ENCODE measurements around the gene LCN2.
"Not testable (repeated sequence)": the region's sequence is repeated elsewhere in the genome, so short reads cannot be mapped to it uniquely, and the experiment has no call there.

LCN2 gene

DNA sequence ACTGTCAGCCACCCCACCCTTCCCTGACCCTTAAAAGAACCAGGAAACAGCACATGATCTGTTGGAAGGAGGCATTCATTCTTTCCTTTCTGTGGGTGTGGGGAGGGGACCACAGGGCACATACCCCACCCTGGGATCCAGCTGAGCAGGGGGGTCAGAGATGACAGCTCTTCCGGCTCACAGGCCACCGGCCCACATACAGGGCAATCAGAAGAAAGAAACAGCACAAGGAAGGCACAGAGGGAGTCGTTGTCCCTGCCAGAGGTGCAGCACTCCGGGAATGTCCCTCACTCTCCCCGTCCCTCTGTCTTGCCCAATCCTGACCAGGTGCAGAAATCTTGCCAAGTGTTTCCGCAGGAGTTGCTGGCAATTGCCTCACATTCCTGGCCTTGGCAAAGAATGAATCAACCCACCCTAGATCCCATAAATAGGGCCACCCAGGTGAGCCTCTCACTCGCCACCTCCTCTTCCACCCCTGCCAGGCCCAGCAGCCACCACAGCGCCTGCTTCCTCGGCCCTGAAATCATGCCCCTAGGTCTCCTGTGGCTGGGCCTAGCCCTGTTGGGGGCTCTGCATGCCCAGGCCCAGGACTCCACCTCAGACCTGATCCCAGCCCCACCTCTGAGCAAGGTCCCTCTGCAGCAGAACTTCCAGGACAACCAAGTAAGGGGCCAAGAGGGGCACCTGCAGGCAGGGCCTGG lies at the start of gene LCN2:
TSS of gene LCN2 (plus strand) at position 453 of the 701 bp plus-strand sequence. CDS start at position 526, 73 bp downstream.
- DNase-seq, result no peak

GRCh38 chr9:128099932-128100491 lies 49.2 kb upstream of the LCN2 start:
- DNase-seq, result no peak

DNA sequence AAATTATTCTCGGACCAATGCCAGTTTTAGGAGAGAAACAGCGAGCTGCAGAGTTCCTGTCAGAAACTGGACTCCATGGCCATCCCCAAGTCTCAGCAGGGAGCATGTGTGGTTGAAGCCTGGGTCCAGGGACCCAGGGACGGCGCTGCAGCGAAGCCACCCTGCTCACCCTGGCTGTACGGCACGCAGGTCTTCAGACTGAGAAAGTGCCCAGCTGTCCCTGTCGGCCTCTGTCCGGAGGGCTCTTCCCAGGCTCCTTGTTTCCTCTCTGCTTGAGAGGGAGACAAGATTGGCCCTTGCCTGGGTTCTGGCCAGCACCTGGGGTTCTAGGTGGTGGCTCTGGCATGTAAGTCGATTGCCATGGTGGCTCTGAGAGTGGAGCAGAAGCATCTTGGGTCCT lies 48.7 kb upstream of the LCN2 start:
- no peak for DNase-seq

- no peak for DNase-seq
Observed at GRCh38 chr9:128101231-128101661, 48.0 kb upstream of the LCN2 start.

GRCh38 chr9:128101690-128102089 lies 47.6 kb upstream of the LCN2 start:
- no peak for DNase-seq

DNA sequence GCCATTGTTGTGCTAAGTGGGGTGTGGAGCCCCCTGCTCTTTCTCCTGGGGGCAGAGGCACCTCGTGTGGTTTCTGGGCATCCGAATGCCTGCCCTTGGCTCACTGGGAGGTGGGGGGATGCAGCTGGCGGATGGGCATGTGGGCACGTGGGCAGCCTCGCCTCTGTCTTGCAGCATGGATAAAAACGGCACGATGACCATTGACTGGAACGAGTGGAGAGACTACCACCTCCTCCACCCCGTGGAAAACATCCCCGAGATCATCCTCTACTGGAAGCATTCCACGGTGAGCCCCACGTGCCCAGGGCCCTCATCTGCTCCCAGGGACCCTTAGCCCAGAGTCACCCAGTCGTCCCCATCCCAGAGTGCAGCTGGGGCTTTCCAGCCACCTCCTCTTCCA lies 47.1 kb upstream of the LCN2 start:
- no peak for DNase-seq

DNA sequence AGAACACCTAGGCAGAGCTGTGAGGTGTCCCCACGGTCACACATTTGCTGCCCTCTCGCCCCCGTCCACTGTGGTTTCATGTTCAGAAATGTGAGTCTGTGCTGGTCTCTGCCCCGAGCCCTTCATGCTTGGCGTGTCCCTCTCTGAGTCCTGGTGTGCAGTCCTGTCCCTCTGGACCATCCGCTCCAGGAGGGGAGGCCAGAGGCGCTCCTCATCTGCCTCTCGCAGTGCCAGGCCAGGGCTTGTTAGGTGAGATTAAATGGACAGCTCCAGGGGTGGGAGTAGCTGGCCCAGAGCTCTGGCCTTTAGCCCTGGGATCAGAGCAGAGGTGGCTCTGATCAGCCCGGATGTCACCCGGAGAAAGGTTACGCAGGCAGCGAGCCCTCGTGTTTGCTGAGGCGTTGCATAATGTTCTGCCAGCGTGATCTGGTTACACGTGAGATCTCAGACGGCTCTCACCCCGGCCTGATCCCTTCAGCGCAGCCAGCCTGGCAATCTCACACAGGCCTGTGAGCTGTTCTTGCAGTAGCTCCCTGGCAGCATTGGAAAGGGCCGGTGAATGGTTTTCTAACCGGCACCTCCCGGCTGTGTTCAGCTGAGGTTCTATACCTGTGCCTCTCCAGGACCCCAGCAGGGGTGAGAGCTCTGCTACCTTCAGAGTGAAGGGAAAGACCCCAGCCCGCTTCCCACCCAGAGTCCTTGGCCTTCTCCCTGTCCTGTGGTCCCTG lies 46.2 kb upstream of the LCN2 start:
- DNase-seq, result no peak

GRCh38 chr9:128103589-128103962 lies 45.7 kb upstream of the LCN2 start:
- DNase-seq, result no peak

DNA sequence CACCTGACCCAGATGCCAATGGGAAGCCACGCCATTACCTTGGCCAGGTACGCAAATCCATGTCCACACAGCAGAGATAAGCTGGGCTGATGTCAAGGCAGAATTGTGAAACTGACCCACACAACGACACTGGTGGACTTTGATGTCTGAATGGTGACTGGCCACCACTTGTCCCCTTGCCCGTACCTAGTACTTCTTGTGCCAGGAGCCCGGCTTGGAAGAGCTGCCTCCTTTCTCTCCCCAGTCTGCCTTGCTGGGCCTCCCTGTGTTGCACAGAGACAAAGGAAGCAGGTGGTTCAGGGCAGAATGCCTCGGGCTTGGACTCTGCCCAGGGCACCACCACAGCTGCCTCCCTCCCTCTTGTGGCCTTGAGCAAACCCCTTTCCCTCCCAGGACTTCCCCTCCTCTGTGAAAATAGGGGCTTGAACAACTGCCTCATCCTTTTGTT lies 45.1 kb upstream of the LCN2 start:
- no peak for DNase-seq

- DNase-seq, result no peak
Observed at GRCh38 chr9:128105538-128106175, 43.6 kb upstream of the LCN2 start.

- DNase-seq, result no peak
Observed at GRCh38 chr9:128106181-128106939, 42.9 kb upstream of the LCN2 start.

- DNase-seq, result no peak
Observed at GRCh38 chr9:128106940-128107467, 42.2 kb upstream of the LCN2 start.

GRCh38 chr9:128107468-128108268 lies 41.6 kb upstream of the LCN2 start:
- DNase-seq, result no peak

- DNase-seq, result no peak
Observed at GRCh38 chr9:128108269-128109049, 40.8 kb upstream of the LCN2 start.

DNA sequence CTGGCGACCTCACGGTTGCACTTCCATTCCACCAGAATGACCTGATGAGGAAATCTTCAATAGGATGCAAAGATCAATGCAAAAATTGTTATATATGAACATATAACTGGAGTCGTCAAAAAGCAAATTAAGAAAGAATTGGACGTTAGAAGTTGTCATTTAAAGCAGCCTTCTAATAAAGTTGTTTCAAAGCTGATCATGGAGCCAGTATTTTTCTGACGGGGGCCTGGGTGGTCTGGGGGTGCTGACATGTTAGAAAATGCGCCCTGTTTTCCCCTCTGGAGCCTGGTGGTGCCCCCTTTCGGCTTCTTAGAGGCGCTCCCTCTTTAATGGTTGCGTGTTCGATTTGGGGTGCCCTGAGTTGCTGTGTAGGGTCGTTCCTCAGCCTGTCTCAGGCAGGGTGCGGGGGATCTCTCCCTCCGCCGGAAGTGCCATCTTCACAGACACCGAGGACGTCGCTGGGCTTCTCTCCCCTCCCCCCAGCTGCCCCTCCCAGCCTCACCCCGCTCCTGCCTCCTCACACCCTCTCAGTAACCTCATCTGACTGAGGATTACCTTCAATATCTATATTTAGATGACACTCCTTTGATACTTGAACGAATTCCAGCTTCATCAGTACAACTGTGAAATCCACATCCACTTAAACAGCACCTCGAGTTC lies 40.1 kb upstream of the LCN2 start:
- DNase-seq, result no peak

- DNase-seq, result not testable (repeated sequence)
Observed at GRCh38 chr9:128111726-128112125, 37.5 kb upstream of the LCN2 start.

DNA sequence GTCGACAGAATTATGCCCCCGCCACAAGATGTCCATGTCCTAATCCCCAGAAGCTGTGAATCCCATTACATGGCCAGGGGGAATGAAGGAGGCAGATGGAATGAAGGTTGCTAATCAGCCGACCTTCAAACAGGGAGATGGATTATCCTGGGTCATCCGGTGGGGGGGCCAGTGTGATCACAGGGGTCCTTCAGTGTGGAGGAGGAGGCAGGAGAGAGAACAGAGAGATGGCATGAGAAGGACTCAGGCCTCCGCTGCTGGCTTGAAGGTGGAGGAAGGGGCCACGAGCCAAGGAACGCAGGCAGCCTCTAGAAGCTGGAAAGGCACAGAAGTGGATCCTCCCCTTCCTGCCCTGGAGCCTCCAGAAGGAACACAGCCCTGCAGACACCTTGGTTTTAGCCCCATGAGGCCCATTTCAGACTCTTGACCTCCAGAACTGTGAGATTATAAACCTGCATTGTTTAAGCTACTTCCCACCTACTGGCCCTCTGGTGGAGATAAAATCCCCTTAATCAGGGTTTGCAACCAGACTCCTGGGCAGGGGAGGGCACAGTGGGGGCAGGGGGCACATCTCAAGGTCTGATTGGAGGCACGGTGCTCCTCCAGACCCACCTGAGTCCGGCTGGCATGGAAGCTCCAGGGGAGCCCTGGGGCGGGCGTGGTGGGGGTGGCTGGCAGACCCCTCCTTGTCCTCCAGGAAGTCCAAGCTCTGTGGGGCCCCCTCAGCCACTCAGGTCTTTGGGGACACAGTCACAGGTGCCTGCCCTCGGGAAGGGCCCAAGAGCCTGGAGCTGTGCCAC lies 35.5 kb upstream of the LCN2 start:
- no peak for DNase-seq

- DNase-seq, result no peak
Observed at GRCh38 chr9:128114326-128115186, 34.7 kb upstream of the LCN2 start.

Measured in NCI-H446 treated with DMSO at 0.1 percent for 48 hours (cell line).